GM21515 (cell line): ENCODE results near the gene OLFM2.
"Not testable (repeated sequence)": the region's sequence is repeated elsewhere in the genome, so short reads cannot be mapped to it uniquely, and the experiment has no call there.

Experiments
- ATAC-seq: cut with Tn5 transposase; IDR thresholded peaks from one replicate; pipeline ENCODE4 v1.9.1; 2021; ENCODE audit not compliant: unreplicated experiment

OLFM2 gene

DNA sequence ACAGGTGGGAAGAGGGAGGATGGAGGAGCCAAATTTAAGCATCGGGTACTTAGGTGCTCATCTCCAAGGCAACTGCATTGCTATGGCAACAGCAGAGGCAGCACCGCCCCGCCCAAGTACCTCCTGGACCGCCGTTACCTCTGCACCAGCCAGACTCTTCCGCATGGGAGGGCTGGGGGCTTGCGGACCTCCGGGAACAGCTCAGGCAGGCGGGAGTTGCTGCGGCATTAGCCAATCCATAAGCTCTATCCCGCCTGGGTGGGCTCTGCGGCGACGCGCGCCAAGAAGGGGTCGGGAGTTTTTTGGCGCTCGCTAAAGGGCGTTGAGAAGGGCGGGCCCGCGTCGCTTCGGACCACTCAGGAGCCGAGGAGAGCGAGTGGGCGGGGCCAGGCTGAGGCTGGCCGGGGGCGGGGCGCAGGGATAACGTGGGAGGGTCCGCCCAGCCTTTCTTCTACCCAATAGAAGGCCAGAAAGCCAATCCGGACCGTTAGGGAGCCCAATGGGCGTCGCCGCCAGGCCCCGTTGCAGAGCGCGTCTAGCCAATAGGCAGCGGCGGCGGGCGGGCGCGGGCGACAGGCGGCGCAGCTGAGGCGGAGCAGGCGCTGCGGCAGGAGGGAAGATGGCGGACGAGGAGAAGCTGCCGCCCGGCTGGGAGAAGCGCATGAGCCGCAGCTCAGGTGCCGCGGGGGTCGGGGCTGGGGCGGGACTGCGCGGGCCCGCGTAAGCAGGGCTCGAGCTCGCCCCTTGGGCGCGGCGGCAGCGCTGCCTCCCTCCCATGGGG lies 101.4 kb downstream of the OLFM2 start, which contains the start of gene PIN1:
Gene PIN1, plus strand, starts transcription at position 593 of the 781 bp plus-strand sequence. Its CDS starts 27 bp downstream, at position 620.
- ATAC-seq, result peak; percentile 89

DNA sequence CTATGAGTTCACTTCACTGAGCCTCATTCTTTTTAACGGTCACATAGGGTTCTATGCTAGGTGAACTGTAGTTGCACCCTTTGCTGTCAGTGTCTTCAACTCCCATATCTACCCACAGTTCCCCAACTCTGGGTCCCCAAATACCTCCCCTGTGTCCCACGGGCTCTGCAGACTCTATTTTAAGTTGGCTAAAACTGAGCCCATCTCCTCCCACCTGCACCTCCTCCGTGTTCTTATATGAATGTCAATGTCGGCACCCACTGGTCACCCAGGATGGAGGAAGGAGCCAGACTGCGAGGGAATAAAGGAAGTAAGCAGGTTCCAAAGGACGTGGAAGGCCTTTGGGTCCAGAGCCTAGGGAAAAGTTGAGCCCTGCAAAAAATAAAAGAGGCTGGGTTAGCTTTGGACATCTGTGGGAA lies 102.0 kb downstream of the OLFM2 start:
- ATAC-seq, result no peak

DNA sequence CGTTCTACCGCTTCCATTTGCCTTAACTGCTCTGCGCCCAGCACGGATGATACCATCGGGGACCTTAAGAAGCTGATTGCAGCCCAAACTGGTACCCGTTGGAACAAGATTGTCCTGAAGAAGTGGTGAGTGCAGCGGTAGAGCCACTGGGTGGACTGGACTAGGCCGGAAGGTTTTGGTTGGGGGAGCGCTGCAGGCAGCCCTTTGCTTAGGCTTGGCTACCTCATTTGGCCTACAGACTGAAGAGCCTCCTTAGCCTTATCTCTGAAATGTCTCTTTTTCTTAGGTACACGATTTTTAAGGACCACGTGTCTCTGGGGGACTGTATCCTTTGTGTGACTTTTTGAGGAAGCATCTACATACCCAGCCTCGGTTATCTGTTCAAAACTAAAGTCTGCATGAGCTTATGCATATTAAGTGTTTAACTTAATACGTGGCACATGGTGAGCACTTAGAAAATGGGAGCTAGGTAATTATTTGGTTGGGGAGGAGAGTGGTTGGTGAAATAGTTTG lies 107.7 kb downstream of the OLFM2 start:
- no peak for ATAC-seq

DNA sequence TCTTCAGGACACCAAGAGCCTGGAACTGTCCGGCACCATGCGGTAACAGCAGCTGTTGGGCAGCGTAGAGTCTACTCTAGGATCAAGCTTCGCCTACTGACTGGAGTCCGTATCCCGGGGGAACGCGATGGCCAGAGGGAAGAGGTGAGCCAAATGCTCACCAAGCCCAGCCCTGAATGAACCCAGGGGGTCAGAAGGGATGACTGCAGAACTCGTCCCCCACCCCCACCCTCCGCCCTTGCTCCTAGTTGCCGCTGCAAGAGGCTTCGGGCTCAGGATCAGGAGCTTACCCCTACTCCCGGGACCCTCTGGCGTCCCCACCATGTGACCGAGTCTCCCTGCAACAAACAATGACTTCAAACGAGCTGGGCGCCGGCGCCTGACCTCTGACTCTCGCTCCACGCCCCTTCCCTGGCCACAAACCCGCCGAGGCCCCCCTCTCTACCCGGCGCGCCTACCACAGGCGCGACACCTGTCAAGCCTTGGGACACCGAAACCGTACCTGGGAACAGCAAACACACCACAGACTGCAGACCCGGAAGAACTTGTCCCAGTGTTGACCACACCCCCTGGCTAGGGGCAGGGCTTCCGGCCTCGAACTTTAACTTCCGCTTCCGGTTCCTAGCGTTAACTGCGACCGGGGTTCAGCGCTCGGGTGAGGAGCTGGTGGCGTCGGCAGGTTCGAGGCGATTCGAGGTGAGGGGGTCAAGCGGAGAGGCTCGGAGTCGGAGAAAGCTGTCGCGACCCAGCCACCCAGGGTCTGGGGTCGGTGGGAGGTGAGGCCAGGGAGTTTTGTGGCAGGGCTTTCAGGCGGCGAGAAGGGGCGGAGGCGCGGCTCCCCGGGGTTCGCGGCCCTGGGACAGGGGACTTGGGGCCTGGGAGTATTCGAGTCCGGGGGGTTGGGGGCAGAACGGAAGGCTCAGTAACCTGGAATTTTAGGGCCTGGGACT lies 108.8 kb downstream of the OLFM2 start, which contains the start of gene UBL5:
Gene UBL5, plus strand, starts transcription at position 630 of the 950 bp plus-strand sequence. CDS start 420 bp downstream, outside the sequence.
- peak; percentile 76 for ATAC-seq

DNA sequence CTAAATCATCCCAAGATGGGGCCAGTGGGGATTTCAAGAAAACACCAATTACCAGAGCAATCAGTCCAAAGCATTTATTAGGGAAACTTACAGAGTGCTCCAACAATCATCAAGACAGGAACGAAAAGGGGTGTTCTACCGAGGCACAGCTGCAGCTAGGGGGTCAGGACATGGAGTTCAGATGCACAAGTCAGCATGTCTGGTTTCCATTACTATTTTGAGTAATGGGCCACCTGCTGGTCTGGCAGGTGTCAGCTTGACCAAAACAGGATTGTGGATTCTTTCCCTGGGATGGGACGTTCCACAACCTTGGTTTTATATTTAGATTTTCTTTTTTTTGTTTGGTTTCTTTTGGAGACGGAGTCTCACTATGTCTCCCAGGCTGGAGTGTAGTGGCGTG lies 112.5 kb downstream of the OLFM2 start:
- ATAC-seq, result no peak

DNA sequence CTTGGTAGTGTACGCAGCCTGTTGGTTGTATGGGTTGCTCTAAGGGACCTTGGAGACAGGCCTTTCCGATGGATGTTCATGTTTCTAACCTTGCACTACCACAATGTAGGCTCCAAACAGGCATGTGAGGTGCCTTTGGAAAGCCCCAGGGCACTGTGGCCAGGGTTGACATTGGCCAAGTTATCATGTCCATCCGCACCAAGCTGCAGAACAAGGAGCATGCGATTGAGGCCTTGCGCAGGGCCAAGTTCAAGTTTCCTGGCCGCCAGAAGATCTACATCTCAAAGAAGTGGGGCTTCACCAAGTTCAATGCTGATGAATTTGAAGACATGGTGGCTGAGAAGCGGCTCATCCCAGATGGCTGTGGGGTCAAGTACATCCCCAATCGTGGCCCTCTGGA lies 116.3 kb downstream of the OLFM2 start:
- ATAC-seq, result not testable (repeated sequence)

DNA sequence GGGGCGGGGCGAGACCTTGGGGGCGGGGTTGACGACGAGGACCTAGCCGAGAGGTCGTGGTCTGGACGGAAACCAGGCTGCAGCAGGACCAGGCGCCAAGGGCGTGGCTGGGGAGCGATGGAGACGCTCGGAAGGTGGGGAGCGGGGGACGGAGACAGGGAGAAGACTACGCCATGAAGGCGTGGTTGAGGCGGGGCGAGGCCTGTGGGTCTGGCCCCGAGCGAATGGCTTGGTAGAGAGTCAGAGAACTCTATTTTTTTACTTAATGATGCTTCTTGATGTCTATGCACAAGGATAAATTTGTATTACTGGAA lies 116.8 kb downstream of the OLFM2 start:
- ATAC-seq, result no peak

DNA sequence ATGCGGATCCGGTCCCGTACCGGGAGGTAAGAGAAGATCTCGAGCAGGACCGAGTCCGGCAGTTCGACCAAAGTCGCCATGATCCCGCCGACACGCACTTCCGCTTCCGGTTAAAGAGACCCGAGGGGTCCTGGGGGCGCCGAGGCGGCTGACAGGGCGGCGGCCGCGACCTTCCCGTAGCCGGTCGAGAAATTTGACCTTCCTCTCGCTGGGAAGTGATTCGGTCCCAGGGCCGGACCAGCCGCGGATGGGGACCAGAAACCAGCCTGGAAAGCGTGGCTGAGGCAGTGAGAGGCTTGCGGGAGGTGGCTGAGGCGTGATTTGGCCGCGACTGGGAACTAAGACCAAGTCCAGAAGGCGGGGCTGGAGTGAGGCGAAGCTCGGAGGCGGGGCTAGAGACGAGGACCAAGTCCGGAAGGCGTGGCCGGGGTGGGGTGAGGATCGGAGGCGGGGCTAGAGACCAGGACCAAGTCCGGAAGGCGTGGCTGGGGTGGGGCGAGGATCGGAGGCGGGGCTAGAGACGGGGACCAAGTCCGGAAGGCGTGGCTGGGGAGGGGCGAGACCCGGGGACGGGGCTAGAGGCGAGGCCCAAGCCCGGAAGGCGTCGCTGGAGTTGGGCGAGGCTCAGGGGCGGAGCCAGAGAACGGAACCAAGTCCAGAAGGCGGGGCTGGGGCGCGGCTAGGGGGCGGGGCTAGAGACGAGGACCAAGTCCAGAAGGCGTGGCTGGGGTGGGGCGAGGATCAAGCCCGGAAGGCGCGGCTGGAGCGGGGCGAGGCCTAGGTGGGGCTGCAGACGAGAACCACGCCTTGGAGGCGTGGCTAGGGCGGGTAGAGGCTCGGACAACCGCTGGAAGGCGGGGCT lies 117.3 kb downstream of the OLFM2 start, which contains the start of gene FBXL12:
Gene FBXL12, minus strand, starts transcription at position 346 of the 862 bp plus-strand sequence. Its CDS starts 266 bp downstream, at position 80.
- ATAC-seq, result peak; percentile 80

DNA sequence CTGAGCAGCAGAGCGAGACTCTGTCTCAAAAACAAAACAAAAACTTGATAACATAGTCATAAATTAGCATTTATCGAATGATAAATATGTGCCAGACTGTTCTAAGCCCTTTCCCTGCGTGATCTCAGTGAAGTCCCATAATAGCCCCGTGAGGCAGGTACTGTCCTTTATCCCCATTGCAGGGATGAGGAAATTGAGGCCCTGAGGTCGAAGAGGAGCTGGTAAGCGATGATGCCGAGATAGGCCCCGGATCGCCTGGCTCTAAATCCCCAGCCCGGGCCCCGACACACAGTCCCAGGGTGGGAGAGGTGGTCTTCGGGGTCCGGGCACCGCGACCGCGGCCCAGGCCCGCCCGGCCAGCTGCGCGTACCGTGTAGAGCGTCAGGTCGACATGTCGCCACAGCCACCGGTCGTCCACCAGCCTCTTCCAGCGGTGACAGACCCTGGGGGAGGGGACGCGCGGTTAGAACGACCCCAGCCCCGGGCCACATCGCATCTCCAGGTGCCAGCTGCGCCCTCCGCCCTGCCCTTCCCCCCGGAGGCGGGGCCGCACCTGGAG lies 118.1 kb downstream of the OLFM2 start:
- no peak for ATAC-seq

DNA sequence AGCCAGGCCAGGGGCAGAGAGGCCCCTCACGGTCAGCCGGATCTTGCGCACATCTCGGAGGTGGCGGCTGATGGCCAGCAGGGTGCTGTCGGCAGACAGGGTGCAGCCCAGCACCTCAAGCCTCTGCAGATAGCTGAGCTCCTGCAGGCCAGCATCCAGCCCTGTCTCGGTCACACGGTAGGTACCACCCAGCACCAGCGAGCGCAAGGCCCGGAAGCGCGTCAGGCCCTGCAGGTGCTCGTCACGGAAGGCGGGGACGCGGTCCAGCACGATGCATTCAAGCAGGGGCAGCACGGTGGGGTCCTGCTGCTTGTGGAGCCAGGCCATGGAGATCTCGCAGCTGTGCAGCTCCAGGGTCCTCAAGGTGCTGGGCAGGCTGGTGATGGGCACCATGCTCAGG lies 125.2 kb downstream of the OLFM2 start:
- no peak for ATAC-seq

DNA sequence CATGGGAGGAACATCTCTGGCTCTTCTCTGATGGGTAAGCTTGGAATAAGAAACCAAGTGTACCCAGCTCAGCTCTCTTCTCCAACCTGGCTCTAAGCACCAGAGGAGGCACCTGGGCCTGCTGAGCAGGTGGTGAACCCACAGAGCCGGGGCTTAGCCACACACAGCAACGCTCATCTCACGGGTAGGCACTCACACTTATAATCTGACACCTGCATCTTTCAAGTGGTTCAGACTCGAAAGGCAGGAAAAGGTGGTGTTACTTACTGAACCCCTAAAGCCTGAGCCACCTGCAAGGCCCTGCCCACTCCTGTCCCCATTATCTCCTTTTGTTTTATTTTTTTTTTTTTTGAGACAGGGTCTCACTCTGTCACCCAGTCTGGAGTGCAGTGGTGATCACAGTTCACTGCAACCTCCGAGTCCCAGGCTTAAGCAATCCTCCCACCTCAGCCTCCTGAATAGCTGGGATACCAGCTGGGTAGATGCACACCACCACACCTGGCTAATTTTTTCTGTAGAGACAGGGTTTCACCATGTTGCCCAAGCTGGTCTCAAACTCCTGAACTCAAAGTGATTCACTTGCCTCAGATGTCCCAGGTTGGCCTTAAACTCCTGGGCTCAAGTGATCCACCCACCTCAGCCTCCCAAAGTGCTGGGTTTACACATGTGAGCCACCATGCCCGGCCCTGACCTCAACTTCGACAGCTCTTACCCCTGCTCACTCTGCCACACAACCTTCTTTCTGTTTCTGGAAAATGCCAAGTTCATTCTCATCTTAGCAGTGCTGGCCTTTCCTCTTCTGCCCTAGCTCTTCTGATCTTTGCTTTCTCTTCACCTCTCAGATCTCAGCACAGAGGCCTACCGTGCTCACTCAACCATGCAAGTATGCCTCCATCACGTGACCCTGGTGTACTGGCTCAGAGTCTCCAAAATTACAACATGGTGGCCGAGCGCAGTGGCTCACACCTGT lies 127.2 kb downstream of the OLFM2 start:
- no peak for ATAC-seq

DNA sequence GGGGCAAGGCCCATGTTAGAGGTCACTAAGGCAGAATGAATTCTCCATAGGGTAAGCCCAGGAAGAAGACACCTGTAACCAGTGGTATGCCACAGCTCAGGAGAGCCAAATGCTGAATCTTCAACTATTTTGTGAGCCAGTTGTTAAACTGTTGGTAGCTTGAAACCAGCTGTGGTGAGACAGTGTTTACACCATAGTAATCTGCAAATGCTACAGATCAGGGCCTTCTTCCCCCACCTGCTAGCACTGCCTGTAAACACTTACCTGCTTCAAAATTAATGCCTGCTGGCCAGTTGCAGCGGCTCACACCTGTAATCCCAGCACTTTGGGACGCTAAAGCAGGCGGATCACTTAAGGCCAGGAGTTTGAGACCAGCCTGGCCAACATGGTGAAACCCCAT lies 129.5 kb downstream of the OLFM2 start:
- no peak for ATAC-seq
